ENCODE measurements around the gene B3GAT3. TPM values are rescaled to one million over a fixed set of nuclear protein-coding genes. Genes with fewer than 3 reads are reported as not detected.

Gene B3GAT3
- total RNA-seq, 1 experiment from 2014 or later: 51.2 TPM

DNA sequence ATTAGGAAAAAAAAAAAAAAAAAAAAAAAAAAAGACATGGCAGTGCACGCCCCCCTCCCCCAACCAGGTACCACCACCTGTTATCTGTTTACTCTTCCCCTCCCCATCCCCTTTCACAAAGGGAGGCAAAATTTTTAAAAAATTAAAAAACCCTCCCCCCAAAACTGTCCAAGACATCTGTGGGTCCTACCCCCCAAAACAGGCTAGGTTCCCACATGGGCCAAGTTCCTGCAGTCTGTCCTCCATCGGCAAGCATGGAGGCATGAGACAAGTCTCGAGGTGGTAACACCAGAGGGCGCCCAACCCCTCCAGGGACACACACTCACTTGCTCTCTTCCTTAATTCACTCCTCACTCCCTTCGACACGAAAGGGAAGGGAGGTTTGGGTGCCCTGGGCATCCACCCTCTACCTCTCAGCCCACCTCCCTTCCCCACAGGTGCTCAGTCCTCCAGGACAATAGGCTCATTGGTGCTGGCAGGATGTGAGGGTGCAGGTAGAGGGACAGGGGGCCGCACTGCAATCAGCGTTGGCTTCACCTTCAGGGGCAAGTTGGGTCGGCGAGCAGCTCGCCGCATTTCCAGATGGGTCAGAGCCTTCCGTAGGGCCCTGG is 28.2 kb downstream of the B3GAT3 start (continued):
- TF ChIP-seq YY1 (IDR thresholded peaks at IDR 0.05; ENCODE audit: extremely low read depth, insufficient replicate concordance, low read depth, low read length): peak; percentile 45
- TF ChIP-seq POLR2AphosphoS5 (IDR thresholded peaks at IDR 0.05; ENCODE audit: low read depth, low read length): no peak
- TF ChIP-seq, protein P1, sequence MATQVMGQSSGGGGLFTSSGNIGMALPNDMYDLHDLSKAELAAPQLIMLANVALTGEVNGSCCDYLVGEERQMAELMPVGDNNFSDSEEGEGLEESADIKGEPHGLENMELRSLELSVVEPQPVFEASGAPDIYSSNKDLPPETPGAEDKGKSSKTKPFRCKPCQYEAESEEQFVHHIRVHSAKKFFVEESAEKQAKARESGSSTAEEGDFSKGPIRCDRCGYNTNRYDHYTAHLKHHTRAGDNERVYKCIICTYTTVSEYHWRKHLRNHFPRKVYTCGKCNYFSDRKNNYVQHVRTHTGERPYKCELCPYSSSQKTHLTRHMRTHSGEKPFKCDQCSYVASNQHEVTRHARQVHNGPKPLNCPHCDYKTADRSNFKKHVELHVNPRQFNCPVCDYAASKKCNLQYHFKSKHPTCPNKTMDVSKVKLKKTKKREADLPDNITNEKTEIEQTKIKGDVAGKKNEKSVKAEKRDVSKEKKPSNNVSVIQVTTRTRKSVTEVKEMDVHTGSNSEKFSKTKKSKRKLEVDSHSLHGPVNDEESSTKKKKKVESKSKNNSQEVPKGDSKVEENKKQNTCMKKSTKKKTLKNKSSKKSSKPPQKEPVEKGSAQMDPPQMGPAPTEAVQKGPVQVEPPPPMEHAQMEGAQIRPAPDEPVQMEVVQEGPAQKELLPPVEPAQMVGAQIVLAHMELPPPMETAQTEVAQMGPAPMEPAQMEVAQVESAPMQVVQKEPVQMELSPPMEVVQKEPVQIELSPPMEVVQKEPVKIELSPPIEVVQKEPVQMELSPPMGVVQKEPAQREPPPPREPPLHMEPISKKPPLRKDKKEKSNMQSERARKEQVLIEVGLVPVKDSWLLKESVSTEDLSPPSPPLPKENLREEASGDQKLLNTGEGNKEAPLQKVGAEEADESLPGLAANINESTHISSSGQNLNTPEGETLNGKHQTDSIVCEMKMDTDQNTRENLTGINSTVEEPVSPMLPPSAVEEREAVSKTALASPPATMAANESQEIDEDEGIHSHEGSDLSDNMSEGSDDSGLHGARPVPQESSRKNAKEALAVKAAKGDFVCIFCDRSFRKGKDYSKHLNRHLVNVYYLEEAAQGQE (IDR thresholded peaks at IDR 0.05; ENCODE audit: low read depth): no peak

DNA sequence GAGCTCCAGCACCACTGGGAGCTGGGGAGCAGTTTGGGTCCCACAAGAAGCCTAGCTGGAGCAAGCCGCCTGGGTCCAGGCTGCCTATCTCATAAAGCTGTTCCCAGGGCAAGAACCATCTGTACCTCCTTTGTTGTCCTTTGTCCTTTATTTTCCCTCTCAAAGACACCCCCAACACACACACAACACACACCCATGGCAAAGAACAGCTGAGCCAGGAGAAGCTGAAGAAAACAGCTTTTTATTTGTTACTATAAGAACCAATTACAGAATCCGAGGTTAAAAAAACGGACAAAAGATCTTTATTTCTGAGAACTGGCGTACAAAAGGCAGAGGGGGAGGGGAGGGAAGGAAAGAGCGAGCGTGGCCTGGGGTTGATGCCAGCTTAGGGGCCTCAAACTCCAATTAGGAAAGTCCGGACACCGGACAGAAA is 28.8 kb downstream of the B3GAT3 start:
- TF ChIP-seq YY1 (IDR thresholded peaks at IDR 0.05; ENCODE audit: extremely low read depth, insufficient replicate concordance, low read depth, low read length) (no peak), EZH2 (IDR thresholded peaks at IDR 0.05) (no peak), TCF7L2 (IDR thresholded peaks at IDR 0.05; ENCODE audit: borderline replicate concordance, extremely low read depth, insufficient read depth, insufficient read length) (no peak), ZNF274 (IDR thresholded peaks at IDR 0.05; ENCODE audit: low read depth, low read length) (no peak), CBX3 (IDR thresholded peaks at IDR 0.05; ENCODE audit: low read depth) (no peak), RAD21 (IDR thresholded peaks at IDR 0.05; ENCODE audit: low read depth) (no peak)
- TF ChIP-seq, protein P2, sequence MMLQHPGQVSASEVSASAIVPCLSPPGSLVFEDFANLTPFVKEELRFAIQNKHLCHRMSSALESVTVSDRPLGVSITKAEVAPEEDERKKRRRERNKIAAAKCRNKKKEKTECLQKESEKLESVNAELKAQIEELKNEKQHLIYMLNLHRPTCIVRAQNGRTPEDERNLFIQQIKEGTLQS (IDR thresholded peaks at IDR 0.05): no peak
- TF ChIP-seq, protein P3, sequence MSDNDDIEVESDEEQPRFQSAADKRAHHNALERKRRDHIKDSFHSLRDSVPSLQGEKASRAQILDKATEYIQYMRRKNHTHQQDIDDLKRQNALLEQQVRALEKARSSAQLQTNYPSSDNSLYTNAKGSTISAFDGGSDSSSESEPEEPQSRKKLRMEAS (IDR thresholded peaks at IDR 0.05): no peak
- Histone ChIP-seq H2AFZ (ENCODE audit: low read depth, low read length, poor library complexity, severe bottlenecking) (no peak overlapping the region), H3K36me3 (ENCODE audit: control insufficient read depth in 1 of 2, insufficient read depth in 2 of 2, low read length in 2 of 2) (peaks cover 41 to 54% of the 10 kb centered on the region in 2 experiments; a peak in 3 of 4 replicates), H3K27ac (ENCODE audit: low read depth, low read length) (peak overlapping the region; percentile 74), H3K79me2 (ENCODE audit: insufficient read depth, low read length) (peaks cover 61% of the 10 kb centered on the region), H3K9me2 (ENCODE audit: insufficient read depth) (no peaks in the 10 kb centered on the region), H3K9me3 (ENCODE audit: control insufficient read depth in 1 of 2, insufficient read depth in 1 of 2, low read depth in 1 of 2, low read length in 2 of 2) (no peaks in the 10 kb centered on the region), H3K4me2 (ENCODE audit: low read length) (peak overlapping the region; percentile 86), H4K20me1 (ENCODE audit: insufficient read depth) (no peaks in the 10 kb centered on the region), H3K9ac (ENCODE audit: low read length) (no peak overlapping the region), H3K4me3 (replicated peaks in 1 of 2; ENCODE audit: low read depth in 1 of 2, low read length in 2 of 2) (no peak overlapping the region; a peak in 1 of 4 replicates), H3K27me3 (ENCODE audit: insufficient read depth, low read length) (no peaks in the 10 kb centered on the region), H3K4me1 (ENCODE audit: control insufficient read depth in 1 of 2, insufficient read depth in 2 of 2, low read length in 2 of 2) (peaks cover 21 to 36% of the 10 kb centered on the region in 2 experiments)
- ChIA-PET CTCF (interaction anchor here (2.3 to 2.9 kb wide), 4 partner anchors 9 to 168 kb away, joined by 11 to 20 read pairs (median 14); partner anchors contain the start of genes B3GAT3, EML3 and MTA2), POLR2A (interaction anchor here (1.1 to 3.6 kb wide), 8 partner anchors 9 to 263 kb away, joined by 3 to 52 read pairs (median 9); partner anchors contain the start of genes C11orf98, CSKMT, EEF1G and MTA2), RAD21 (ENCODE audit: low non-redundant PET in 1 of 2, low total read pairs in 2 of 2, uncharacterized antibody in 2 of 2, unreplicated experiment in 2 of 2) (interaction anchor here in 1 of 2 experiments (1.3 kb wide), 1 partner anchor 8 kb away, joined by 4 read pairs; the partner anchor contains the start of gene MTA2)
- no peak for DNase-seq (ENCODE audit: low read depth, low spot score)
- no peak for ATAC-seq
- no TSS peak for BruUV-seq (replicated peaks)
- intact Hi-C loops (cut with micrococcal nuclease): loop anchor here (5.0 kb wide), 2 partner anchors 59 to 79 kb away; partner anchors contain the start of genes INTS5, LBHD1 and UQCC3
